Transverse colon (tissue), 4 donors: ENCODE results near the gene PLA2G15. TPM values are rescaled to one million over a fixed set of nuclear protein-coding genes. Genes with fewer than 3 reads are reported as not detected.
A peak's percentile ranks its signal among the peaks of the same experiment; 100 is the strongest.

Source experiments
- DNase-seq: peaks from one replicate; pipeline ENCODE4 v3.0.0-alpha.2; 2019
- H3K27ac ChIP-seq, 4 donors: fragments of 200-600 bp; sonication (generic); 2 replicates each; pipeline ENCODE4 v1.5.1; 2016 to 2018; ENCODE audit warnings: inconsistent platforms in 4 of 4
- H3K27me3 ChIP-seq: fragments of 200-600 bp; sonication (generic); 2 replicates; pipeline ENCODE4 v1.5.1; 2017; ENCODE audit warnings: inconsistent platforms
- H3K36me3 ChIP-seq, 4 donors: fragments of 200-600 bp; sonication (generic); 2 replicates each; pipeline ENCODE4 v1.5.1; 2017 to 2019; ENCODE audit warnings: inconsistent platforms in 4 of 4
- H3K4me1 ChIP-seq, 4 donors: fragments of 200-600 bp; sonication (generic); 2 replicates each; pipeline ENCODE4 v1.5.1; 2017 to 2020; ENCODE audit warnings: inconsistent platforms in 4 of 4
- H3K4me3 ChIP-seq, 4 donors: fragments of 200-600 bp; sonication (generic); 1 replicate in 1 of 4; 2 replicates in 3 of 4; pipeline versions ENCODE4 v1.5.1 to v1.6.1; 2017 to 2019; ENCODE audit warnings: inconsistent platforms in 4 of 4
- H3K9me3 ChIP-seq, 2 donors: fragments of 200-600 bp; sonication (generic); 2 replicates each; pipeline ENCODE4 v1.5.1; 2017 to 2019; ENCODE audit warnings: inconsistent platforms in 2 of 2
- EP300 ChIP-seq: sonication (generic); formaldehyde crosslinking; IDR thresholded peaks from one replicate; pipeline ENCODE4 v1.6.1; 2017; ENCODE audit warnings: antibody characterized with exemption, low read depth
- POLR2A ChIP-seq: fragments of 450-650 bp; IDR thresholded peaks from one replicate; pipeline ENCODE4 v1.6.1; 2016; ENCODE audit warnings: antibody characterized with exemption, mild to moderate bottlenecking, moderate library complexity
- POLR2AphosphoS5 ChIP-seq, 3 donors: sonication (generic); formaldehyde crosslinking; IDR thresholded peaks; one replicate each; pipeline ENCODE4 v1.6.1; 2016; ENCODE audit warnings: antibody characterized with exemption in 3 of 3
- WGBS, 2 donors: methylation state at CpG; one replicate each; pipeline ENCODE4 v1.1.5; 2018; ENCODE audit warnings: low coverage in 1 of 2; 5-methylcytosine and 5-hydroxymethylcytosine counted together
- in situ Hi-C, 4 donors: fragments of 200-750 bp; cut with MboI; loops; one replicate each; pipeline versions ENCODE4 v1.15.0 to v1.15.1; 2017; ENCODE audit warnings: low sequenced_read_pairs in 3 of 4, low pct_ligation_motif_present in 1 of 4, low pct_unique_long_range_greater_than_20kb in 1 of 4
- intact Hi-C: fragments of 100-400 bp; cut with DNase I; formaldehyde crosslinking; loops from one replicate; pipeline ENCODE4 v1.15.1; 2023; ENCODE audit warnings: low total_unique reads
- total RNA-seq, 4 donors: library from RNA; depleted of rRNA; stranded (reverse); fragments of >200 nt; gene quantifications; one replicate each; pipeline ENCODE4 v1.1.0, GENCODE V29; 2016
- TF ChIP-seq, protein P1 (sequence below), 5 experiments: fragments of 200-600 bp in 3 of 5; fragments of 450-650 bp in 2 of 5; sonication (generic) in 3 of 5; IDR thresholded peaks; 1 replicate in 2 of 5; 2 replicates in 3 of 5; pipeline ENCODE4 v1.5.1; 2016 to 2017; ENCODE audit warnings: antibody characterized with exemption in 5 of 5, inconsistent platforms in 3 of 5, mild to moderate bottlenecking in 2 of 5, moderate library complexity in 1 of 5

The PLA2G15 gene
- total RNA-seq, 4 donors from 2014 or later, result 9.6 to 18.2 (median 15.0) TPM

DNA sequence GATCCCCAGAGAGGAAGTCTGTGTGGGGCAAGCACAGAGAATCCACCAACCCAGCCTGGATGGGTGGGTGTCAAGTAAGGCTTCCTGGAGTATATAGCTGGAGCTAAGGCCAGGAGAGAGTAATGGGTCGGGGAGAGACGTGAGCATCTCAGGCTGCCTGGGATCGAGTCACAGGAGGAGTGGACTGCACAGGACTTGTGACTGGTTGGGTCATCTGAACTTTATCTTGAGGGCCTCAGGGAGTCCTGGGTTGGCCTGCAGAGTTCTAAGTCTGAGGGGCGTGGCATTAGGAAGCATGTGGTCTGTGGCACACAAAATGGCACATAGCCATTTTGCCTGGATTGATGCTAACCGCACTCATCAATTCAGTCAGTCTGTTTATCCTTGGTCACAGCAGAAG, 1.5 kb downstream of the PLA2G15 start:
- Histone ChIP-seq H3K9me3 (no peaks in the 10 kb centered on the region), H3K4me1 (peaks cover 16 to 28% (median 21%) of the 10 kb centered on the region in 4 donors), H3K36me3 (peaks cover 0 to 7% (median 0%) of the 10 kb centered on the region in 4 donors), H3K27ac (peak overlapping the region in 2 of 4 donors; percentile 43 to 77), H3K27me3 (no peaks in the 10 kb centered on the region), H3K4me3 (peak overlapping the region in 1 of 4 donors; percentile 70)
- intact Hi-C loops (no loop called here), in situ Hi-C loops (loop anchor here in 1 of 4 donors (25.0 kb wide), 1 partner anchor 159 kb away; the partner anchor contains the start of gene NFATC3)
- WGBS, 2 donors, result 88 to 89% methylated on average over 3 to 5 of the region's 5 CpGs
- TF ChIP-seq, protein P1, sequence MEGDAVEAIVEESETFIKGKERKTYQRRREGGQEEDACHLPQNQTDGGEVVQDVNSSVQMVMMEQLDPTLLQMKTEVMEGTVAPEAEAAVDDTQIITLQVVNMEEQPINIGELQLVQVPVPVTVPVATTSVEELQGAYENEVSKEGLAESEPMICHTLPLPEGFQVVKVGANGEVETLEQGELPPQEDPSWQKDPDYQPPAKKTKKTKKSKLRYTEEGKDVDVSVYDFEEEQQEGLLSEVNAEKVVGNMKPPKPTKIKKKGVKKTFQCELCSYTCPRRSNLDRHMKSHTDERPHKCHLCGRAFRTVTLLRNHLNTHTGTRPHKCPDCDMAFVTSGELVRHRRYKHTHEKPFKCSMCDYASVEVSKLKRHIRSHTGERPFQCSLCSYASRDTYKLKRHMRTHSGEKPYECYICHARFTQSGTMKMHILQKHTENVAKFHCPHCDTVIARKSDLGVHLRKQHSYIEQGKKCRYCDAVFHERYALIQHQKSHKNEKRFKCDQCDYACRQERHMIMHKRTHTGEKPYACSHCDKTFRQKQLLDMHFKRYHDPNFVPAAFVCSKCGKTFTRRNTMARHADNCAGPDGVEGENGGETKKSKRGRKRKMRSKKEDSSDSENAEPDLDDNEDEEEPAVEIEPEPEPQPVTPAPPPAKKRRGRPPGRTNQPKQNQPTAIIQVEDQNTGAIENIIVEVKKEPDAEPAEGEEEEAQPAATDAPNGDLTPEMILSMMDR (IDR thresholded peaks at IDR 0.05), result no peak
- no peak for TF ChIP-seq EP300
- no peak for TF ChIP-seq POLR2AphosphoS5 (IDR thresholded peaks at IDR 0.05)
- no peak for TF ChIP-seq POLR2A
- no peak for DNase-seq

DNA sequence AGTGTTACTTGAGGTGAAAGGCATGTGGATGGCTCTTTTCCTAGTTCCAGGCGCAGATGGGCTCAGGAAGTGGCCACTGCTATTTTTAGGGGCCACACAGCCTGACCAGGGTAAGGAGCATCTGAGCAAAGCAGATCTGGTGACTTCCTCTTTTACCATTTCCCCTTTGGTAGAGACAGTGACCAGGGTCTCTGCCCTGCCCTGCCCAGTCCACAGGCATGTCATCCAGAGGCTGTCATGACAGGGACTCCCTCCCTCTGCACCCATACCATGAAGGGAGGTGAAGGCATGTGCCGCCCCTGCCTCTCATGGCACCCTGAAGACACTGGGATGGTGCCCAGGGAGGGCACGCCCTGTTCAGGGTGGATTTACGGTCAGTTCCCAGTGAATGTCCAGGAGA, 2.2 kb downstream of the PLA2G15 start:
- peak overlapping the region in 3 of 4 donors; percentile 3 to 11 (median 10) for H3K27ac ChIP-seq
- WGBS, 2 donors, result 83% methylated on average over 4 of the region's 4 CpGs; no CpG with 5 or more reads in 1 of the 2 donors
- no peaks in the 10 kb centered on the region for H3K27me3 ChIP-seq
- H3K4me1 ChIP-seq, result peaks cover 16 to 28% (median 21%) of the 10 kb centered on the region in 4 donors
- no peak overlapping the region for H3K4me3 ChIP-seq
- H3K36me3 ChIP-seq, result peaks cover 0 to 7% (median 0%) of the 10 kb centered on the region in 4 donors
- TF ChIP-seq POLR2A (no peak), EP300 (no peak), POLR2AphosphoS5 (IDR thresholded peaks at IDR 0.05) (no peak)
- TF ChIP-seq, protein P1 (IDR thresholded peaks at IDR 0.05), result no peak
- no peak for DNase-seq
- intact Hi-C loops (no loop called here), in situ Hi-C loops (loop anchor here in 1 of 4 donors (25.0 kb wide), 1 partner anchor 160 kb away; the partner anchor contains the start of gene NFATC3)
- H3K9me3 ChIP-seq, result no peaks in the 10 kb centered on the region

DNA sequence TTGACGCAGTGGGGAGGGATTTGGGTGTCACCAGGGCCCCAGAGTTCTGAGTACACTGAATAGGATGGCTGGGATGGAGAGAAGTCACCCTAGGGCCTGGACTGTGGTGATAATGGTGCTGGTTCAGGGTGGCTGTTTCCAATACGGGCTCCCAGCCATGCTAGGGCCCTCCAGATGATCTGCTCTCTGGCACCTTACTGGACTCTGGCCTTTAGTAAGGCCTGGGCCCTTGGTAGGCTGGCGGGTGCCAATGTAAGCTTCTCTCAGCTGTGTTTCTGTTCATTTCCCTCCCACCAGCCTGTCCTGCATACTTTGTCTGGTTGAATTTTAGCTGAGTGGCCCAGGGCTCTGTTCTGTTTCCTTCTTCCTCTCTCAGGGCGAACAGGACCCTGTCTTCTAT, 2.8 kb downstream of the PLA2G15 start:
- intact Hi-C loops, result no loop called here

DNA sequence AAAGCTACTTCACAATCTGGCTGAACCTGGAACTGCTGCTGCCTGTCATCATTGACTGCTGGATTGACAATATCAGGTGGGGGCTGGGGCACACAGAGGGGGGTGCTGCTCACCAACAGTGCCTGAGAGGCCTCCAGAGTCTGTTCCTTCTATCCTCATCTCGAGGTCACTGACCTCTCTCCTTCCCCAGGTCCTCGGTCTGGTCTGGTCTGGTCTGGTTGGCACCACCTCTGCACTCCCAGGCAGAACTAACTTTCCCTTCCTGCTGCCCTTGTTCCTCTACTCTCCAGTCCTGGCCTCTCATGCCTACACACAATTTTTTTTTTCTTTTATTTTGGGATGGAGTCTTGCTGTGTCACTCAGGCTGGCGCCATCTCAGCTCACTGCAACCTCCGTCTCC, 4.2 kb downstream of the PLA2G15 start:
- Histone ChIP-seq H3K27me3 (no peaks in the 10 kb centered on the region), H3K9me3 (no peaks in the 10 kb centered on the region), H3K4me3 (no peak overlapping the region), H3K36me3 (peaks cover 0 to 7% (median 0%) of the 10 kb centered on the region in 4 donors), H3K27ac (no peak overlapping the region), H3K4me1 (peaks cover 13 to 25% (median 19%) of the 10 kb centered on the region in 4 donors)
- WGBS, 2 donors, result 80 to 92% methylated on average over 1 to 4 of the region's 4 CpGs
- TF ChIP-seq, protein P1 (IDR thresholded peaks at IDR 0.05), result no peak
- TF ChIP-seq POLR2A, result no peak
- TF ChIP-seq EP300, result no peak
- no peak for TF ChIP-seq POLR2AphosphoS5 (IDR thresholded peaks at IDR 0.05)
- DNase-seq, result no peak
- in situ Hi-C loops (loop anchor here in 1 of 4 donors (25.0 kb wide), 1 partner anchor 162 kb away; the partner anchor contains the start of gene NFATC3), intact Hi-C loops (no loop called here)

More for the DNA sequence above, 2.8 kb downstream of the PLA2G15 start:
- in situ Hi-C loops, result loop anchor here in 1 of 4 donors (25.0 kb wide), 1 partner anchor 161 kb away; the partner anchor contains the start of gene NFATC3
- Histone ChIP-seq H3K27ac (peak overlapping the region in 3 of 4 donors; percentile 3 to 11 (median 10)), H3K9me3 (no peaks in the 10 kb centered on the region), H3K36me3 (peaks cover 0 to 7% (median 0%) of the 10 kb centered on the region in 4 donors), H3K4me1 (peaks cover 16 to 28% (median 21%) of the 10 kb centered on the region in 4 donors), H3K27me3 (no peaks in the 10 kb centered on the region), H3K4me3 (no peak overlapping the region)
- WGBS, 2 donors, result 70 to 87% methylated on average over 2 to 4 of the region's 4 CpGs
- DNase-seq, result no peak
- TF ChIP-seq EP300 (no peak), POLR2AphosphoS5 (IDR thresholded peaks at IDR 0.05) (no peak), POLR2A (no peak)
- TF ChIP-seq, protein P1 (IDR thresholded peaks at IDR 0.05), result no peak
